NCI-H2107 treated with DMSO at 0.1 percent for 48 hours (cell line): Measurements from ENCODE around the gene POLN.
"Not testable (repeated sequence)": the region's sequence is repeated elsewhere in the genome, so short reads cannot be mapped to it uniquely, and the experiment has no call there.

ENCODE experiments used
- DNase-seq: peaks from one replicate; lab custom pipeline; 2025; ENCODE audit not compliant: unreplicated experiment; lab: John Stamatoyannopoulos, UW

The POLN gene

DNA sequence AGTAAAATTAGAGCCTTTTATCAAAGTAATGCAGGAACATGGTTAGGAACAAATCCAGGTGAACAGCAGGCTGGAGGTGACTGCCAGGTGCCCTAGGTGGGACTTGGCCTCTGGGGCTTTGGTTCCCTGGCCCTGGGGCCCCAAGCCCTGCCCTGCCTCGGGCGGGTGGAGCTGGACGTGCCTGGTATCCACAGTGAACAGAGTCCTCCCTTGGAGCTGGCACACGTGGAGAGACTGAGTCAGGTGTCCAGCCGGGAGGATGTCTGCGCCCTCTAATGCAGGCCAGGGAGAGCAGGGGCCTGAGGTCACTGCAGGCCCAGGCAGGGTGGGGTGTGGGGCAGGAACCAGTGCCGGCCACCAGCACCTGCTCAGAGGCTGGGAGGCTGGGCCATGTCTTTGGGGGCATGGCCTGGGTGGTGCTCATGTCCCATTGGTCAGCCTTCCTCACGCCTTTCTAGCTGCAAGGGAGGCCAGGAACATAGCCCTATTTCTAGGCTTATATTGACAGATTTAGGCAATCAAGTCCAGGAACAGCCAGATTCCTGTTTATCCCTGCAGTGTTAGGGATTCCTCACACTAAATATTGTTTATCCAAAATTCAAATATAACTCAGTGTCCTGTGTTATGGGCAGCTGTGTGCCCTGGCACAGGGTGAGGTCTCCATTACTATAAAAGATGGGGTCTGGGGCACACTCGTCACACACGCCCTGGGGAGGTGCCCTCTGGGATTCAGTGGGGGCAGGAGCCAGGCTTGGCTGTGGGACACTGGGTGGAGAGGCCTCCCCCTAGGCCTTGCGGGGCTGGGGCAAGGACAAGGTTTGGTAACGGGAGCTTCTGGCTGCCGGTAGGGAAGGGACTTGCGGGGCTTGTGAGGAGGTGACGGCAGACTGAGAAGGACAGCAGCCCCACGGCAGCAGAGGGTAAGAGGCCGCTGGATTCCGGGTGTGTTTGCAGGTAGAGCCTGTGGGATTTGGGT lies 197.1 kb downstream of the POLN start:
- DNase-seq: no peak

- no peak for DNase-seq
Measured at GRCh38 chr4:2044119-2044485, 197.8 kb downstream of the POLN start.

- no peak for DNase-seq
Measured at GRCh38 chr4:2043396-2044118, 198.4 kb downstream of the POLN start.

- no peak for DNase-seq
Measured at GRCh38 chr4:2042947-2043395, 198.9 kb downstream of the POLN start.

GRCh38 chr4:2042204-2042946 lies 199.5 kb downstream of the POLN start:
- DNase-seq: no peak

GRCh38 chr4:2041239-2042130 lies 200.4 kb downstream of the POLN start:
- no peak for DNase-seq

- DNase-seq: no peak
Measured at GRCh38 chr4:2040391-2041238, 201.3 kb downstream of the POLN start.

DNA sequence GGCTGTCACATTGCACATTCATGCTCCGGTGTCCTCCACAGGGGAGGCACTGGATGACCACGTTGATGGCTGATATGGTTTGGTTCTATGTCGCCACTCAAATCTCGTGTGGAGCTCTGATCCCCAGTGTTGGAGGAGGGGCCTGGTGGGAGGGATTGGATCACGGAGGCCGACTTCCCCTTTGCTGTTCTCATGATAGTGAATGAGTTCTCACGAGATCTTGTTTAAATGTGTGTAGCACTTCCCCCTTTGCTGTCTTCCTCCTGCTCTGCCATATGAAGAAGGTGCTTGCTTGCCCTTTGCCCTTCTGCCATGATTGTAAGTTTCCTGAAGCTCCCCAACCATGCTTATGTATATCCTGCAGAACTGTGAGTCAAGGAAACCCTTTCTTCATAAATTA lies 205.1 kb downstream of the POLN start:
- DNase-seq: no peak

- DNase-seq: no peak
Measured at GRCh38 chr4:2036327-2036726, 205.6 kb downstream of the POLN start.

- not testable (repeated sequence) for DNase-seq
Measured at GRCh38 chr4:2031161-2031560, 210.8 kb downstream of the POLN start.

DNA sequence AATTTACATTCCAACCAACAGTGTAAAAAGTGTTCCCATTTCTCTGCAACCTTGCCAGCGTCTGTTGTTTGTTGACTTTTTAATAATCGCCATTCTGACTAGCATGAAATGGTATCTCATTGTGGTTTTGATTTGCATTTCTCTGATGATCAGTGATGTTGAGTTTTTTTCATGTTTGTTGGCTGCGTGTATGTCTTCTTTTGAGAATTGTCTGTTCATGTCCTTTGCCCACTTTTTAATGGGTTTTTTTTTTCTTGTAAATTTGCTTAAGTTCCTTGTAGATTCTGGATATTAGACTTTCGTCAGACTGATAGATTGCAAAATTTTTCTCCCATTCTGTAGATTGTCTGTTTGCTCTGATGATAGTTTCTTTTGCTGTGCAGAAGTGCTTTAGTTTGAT lies 214.8 kb downstream of the POLN start:
- DNase-seq: not testable (repeated sequence)

DNA sequence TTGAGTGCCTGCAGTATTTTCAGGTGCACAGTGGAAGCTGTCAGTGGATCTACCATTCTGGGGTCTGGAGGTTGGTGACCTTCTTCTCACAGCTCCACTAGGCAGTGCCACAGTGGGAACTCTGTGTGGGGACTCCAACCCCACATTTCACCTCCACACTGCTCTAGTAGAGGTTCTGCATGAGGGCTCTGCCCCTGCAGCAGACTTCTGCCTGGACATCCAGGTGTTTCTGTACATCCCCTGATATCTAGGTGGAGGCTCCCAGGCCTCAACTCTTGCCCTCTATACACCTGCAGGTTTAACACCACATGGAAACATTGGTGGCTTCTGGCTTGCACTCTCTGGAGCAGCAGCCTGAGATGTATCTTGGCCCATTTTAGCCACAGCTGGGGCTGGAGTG lies 216.1 kb downstream of the POLN start:
- DNase-seq: no peak

DNA sequence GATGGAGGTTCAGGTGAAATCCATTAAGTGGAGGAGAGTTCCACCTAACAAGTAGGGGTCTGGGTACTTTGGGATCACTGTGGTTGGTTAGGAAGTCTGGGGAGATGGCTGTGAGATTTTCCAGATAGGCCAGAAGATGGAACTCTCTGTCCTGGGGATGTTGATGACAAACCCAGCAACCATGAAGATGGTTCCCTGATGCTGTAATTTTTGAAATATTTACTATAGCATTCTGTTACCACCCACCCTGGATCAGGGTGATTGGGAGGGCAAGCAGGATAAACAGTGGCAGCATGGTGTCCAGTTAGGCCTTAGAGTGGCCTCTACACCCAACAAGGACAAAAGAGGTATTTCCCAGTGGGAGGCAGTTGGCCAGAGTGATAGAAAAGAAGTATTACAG lies 217.2 kb downstream of the POLN start:
- DNase-seq: no peak
